Smooth muscle cell (in vitro differentiated cells): Measurements from ENCODE around the gene PRPF40B. TPM values are rescaled to one million over a fixed set of nuclear protein-coding genes. Genes with fewer than 3 reads are reported as not detected.

Experiments used
- DNase-seq: peaks from one replicate; lab custom pipeline; 2025; ENCODE audit not compliant: unreplicated experiment; lab: John Stamatoyannopoulos, UW
- H2AFZ ChIP-seq: fragments of 200-600 bp; sonication (generic); 2 replicates; pipeline ENCODE4 v1.6.0; 2016; ENCODE audit warnings: antibody characterized with exemption, low read depth, mild to moderate bottlenecking
- H3F3A ChIP-seq: fragments of 200-600 bp; sonication (generic); 2 replicates; pipeline ENCODE4 v1.6.0; 2017; ENCODE audit warnings: antibody characterized with exemption, low read depth
- H3K27ac ChIP-seq: fragments of 200-600 bp; sonication (generic); 2 replicates; pipeline ENCODE4 v1.5.1; 2016; ENCODE audit warnings: low read depth, mild to moderate bottlenecking
- H3K27me3 ChIP-seq: fragments of 200-600 bp; sonication (generic); 2 replicates; pipeline ENCODE4 v1.6.1; 2016; ENCODE audit warnings: low read depth, mild to moderate bottlenecking
- H3K36me3 ChIP-seq: fragments of 200-600 bp; sonication (generic); 2 replicates; pipeline ENCODE4 v1.5.1; 2016; ENCODE audit warnings: low read depth
- H3K4me1 ChIP-seq: fragments of 200-600 bp; sonication (generic); 2 replicates; pipeline ENCODE4 v1.5.1; 2016; ENCODE audit warnings: low read depth
- H3K4me2 ChIP-seq: fragments of 200-600 bp; sonication (generic); 2 replicates; pipeline ENCODE4 v1.6.0; 2016; ENCODE audit warnings: mild to moderate bottlenecking
- H3K4me3 ChIP-seq: fragments of 200-600 bp; sonication (generic); 2 replicates; pipeline ENCODE4 v1.5.1; 2016; ENCODE audit warnings: mild to moderate bottlenecking
- H3K79me2 ChIP-seq: fragments of 200-600 bp; sonication (generic); 2 replicates; pipeline ENCODE4 v1.6.0; 2016; ENCODE audit warnings: low read depth, mild to moderate bottlenecking
- H3K9ac ChIP-seq: fragments of 200-600 bp; sonication (generic); 2 replicates; pipeline ENCODE4 v1.6.0; 2016; ENCODE audit warnings: low read depth
- H3K9me3 ChIP-seq: fragments of 200-600 bp; sonication (generic); replicated peaks from 2 replicates; pipeline ENCODE4 v1.5.1; 2016; ENCODE audit warnings: low read depth
- H4K20me1 ChIP-seq: fragments of 200-600 bp; sonication (generic); 2 replicates; pipeline ENCODE4 v1.6.0; 2016; ENCODE audit warnings: low read depth
- CTCF ChIP-seq: fragments of 200-600 bp; sonication (generic); IDR thresholded peaks from 2 replicates; pipeline ENCODE4 v1.5.1; 2017; ENCODE audit warnings: borderline replicate concordance, mild to moderate bottlenecking, antibody characterized with exemption; ENCODE audit not compliant: insufficient read depth, poor library complexity, severe bottlenecking
- WGBS: methylation state at CpG from one replicate; pipeline ENCODE4 v1.1.7; 2016; ENCODE audit warnings: low lambda C conversion rate; 5-methylcytosine and 5-hydroxymethylcytosine counted together
- polyA plus RNA-seq: library from polyadenylated mRNA; unstranded; fragments of >200 nt; fragmentation: Nextera tagmentation; extraction: Ambion mirVana; gene quantifications from 2 replicates; pipeline ENCODE4 v1.2.1, GENCODE V29; 2016
- total RNA-seq: library from RNA; depleted of rRNA; stranded (reverse); fragments of >200 nt; gene quantifications from 2 replicates; pipeline ENCODE4 v1.2.3, GENCODE V29; 2014

Gene PRPF40B
- total and polyA plus RNA-seq, 2 experiments from 2014 or later = 6.2 to 19.8 TPM

DNA sequence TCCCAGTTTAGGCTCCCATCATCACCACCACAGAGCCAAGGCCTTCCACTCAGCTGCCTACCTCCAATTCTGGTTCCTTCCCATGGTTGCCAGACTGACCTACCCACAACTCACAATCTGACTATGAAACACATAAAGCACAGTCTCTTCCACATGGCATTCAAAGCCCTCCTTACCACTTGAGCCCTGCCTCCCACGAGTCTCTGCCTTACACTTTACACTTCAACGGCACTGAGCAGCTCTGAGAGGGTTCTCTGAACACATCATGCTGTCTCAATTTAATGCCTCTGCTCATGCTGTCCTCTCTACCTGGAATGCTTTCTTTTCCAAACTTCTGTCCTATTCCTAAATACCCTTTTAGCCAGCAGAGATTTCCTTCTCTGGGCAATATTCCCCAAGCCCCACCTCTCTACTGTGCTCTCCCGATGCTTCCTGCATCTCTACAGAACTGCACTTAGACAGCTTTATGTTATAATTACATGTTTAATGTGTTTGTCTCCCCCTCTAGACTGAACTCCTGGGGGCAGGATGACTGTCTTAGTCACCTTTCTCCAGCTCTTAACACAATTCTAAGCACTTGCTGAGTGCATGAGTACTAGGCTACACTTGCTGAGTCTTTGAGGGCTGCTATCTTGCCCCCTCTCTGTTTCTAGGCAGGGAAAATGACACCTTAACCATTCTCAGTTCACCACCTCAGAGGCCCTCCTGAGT lies 60.4 kb downstream of the PRPF40B start:
- peaks cover 97% of the 10 kb centered on the region for H3K79me2 ChIP-seq
- no peaks in the 10 kb centered on the region for H3K36me3 ChIP-seq
- DNase-seq = no peak
- peaks cover 4% of the 10 kb centered on the region for H3F3A ChIP-seq
- peak overlapping the region; percentile 8 for H3K4me2 ChIP-seq
- no peak for TF ChIP-seq CTCF
- no peak overlapping the region for H2AFZ ChIP-seq
- H3K9ac ChIP-seq = no peak overlapping the region
- H4K20me1 ChIP-seq = peaks cover 83% of the 10 kb centered on the region
- no peak overlapping the region for H3K4me3 ChIP-seq
- no peaks in the 10 kb centered on the region for H3K27me3 ChIP-seq
- no peaks in the 10 kb centered on the region for H3K9me3 ChIP-seq
- peaks cover 4% of the 10 kb centered on the region for H3K4me1 ChIP-seq
- no peak overlapping the region for H3K27ac ChIP-seq
- WGBS = 47% methylated on average over 3 of the region's 3 CpGs

DNA sequence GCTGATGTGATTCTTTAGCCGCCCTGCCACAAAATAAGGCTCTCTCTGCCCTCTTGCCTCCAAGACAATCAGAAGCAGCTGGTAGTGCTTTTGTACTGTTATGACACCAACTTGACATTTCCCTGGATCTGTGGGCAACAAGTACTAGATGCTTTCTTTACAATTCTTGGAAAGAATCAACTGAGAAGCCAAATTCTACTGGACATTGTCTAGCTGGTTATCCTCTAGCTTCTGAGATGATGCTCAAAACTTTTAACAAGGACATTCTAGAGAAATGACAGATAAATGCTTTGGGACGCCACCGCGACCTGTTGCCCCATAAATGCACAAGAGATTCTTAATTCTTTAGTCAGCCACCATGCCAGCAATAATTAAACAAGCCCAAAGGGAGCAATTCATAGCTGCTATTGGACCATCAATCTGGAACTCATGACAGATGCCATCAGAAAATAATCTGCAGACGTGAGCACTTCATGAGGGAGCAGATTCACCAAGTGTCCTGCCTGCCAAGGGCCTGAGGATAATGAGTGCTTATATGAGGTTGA lies 61.0 kb downstream of the PRPF40B start:
- Histone ChIP-seq H3K4me2 (no peak overlapping the region), H3K9ac (no peak overlapping the region), H3K36me3 (no peaks in the 10 kb centered on the region), H3K27ac (no peak overlapping the region), H3K27me3 (no peaks in the 10 kb centered on the region), H3K9me3 (no peaks in the 10 kb centered on the region), H3K4me1 (peaks cover 4% of the 10 kb centered on the region), H3K79me2 (peaks cover 97% of the 10 kb centered on the region), H4K20me1 (peaks cover 84% of the 10 kb centered on the region), H3K4me3 (no peak overlapping the region), H2AFZ (no peak overlapping the region), H3F3A (peaks cover 4% of the 10 kb centered on the region)
- WGBS = 86% methylated on average over 5 of the region's 5 CpGs
- no peak for TF ChIP-seq CTCF
- no peak for DNase-seq

GRCh38 chr12:49687941-49688340 lies 64.6 kb downstream of the PRPF40B start:
- TF ChIP-seq CTCF = no peak
- Histone ChIP-seq H3K9me3 (no peaks in the 10 kb centered on the region), H3K79me2 (peaks cover 95% of the 10 kb centered on the region), H2AFZ (no peak overlapping the region), H4K20me1 (peaks cover 81% of the 10 kb centered on the region), H3K36me3 (no peaks in the 10 kb centered on the region), H3K27ac (no peak overlapping the region), H3K4me2 (no peak overlapping the region), H3K27me3 (no peaks in the 10 kb centered on the region), H3F3A (peaks cover 4% of the 10 kb centered on the region), H3K4me1 (peaks cover 11% of the 10 kb centered on the region), H3K4me3 (no peak overlapping the region), H3K9ac (no peak overlapping the region)
- no peak for DNase-seq
- WGBS = 91% methylated on average over 2 of the region's 2 CpGs

- no peak overlapping the region for H3K9ac ChIP-seq
- H3K79me2 ChIP-seq = peaks cover 95% of the 10 kb centered on the region
- H3K4me2 ChIP-seq = no peak overlapping the region
- DNase-seq = no peak
- no peak overlapping the region for H3K27ac ChIP-seq
- H4K20me1 ChIP-seq = peaks cover 68% of the 10 kb centered on the region
- no peak overlapping the region for H2AFZ ChIP-seq
- H3K27me3 ChIP-seq = no peaks in the 10 kb centered on the region
- H3K36me3 ChIP-seq = no peaks in the 10 kb centered on the region
- 96% methylated on average over 2 of the region's 2 CpGs for WGBS
- no peaks in the 10 kb centered on the region for H3K9me3 ChIP-seq
- no peak overlapping the region for H3K4me3 ChIP-seq
- H3F3A ChIP-seq = no peaks in the 10 kb centered on the region
- H3K4me1 ChIP-seq = peaks cover 7% of the 10 kb centered on the region
- TF ChIP-seq CTCF = no peak
Measured at GRCh38 chr12:49689237-49689636, 65.9 kb downstream of the PRPF40B start.
